Keratinocyte (primary cell): Measurements from ENCODE around the gene ELMO3.

Experiments
- CTCF ChIP-seq, 3 experiments: IDR thresholded peaks in 1 of 3; conservative IDR thresholded peaks in 1 of 3; optimal IDR thresholded peaks in 1 of 3; 2 replicates in 2 of 3; 3 replicates in 1 of 3; pipeline versions ENCODE3 to v1.5.1; 2011; ENCODE audit warnings: low read length in 3 of 3, mild to moderate bottlenecking in 3 of 3, moderate library complexity in 2 of 3, control low read depth in 1 of 3, inconsistent platforms in 1 of 3; ENCODE audit not compliant: insufficient read depth in 2 of 3; ENCODE audit errors: extremely low read depth in 1 of 3
- EZH2 ChIP-seq: IDR thresholded peaks from one replicate; pipeline ENCODE4 v1.6.1; 2012; ENCODE audit warnings: inconsistent platforms, mild to moderate bottlenecking, low read length, moderate library complexity

- TF ChIP-seq CTCF (optimal IDR thresholded peaks at IDR 0.05 in 1 of 3, IDR thresholded peaks at IDR 0.05 in 1 of 3, conservative IDR thresholded peaks at IDR 0.05 in 1 of 3; ENCODE audit: extremely low read depth in 1 of 3, insufficient read depth in 2 of 3, low read length in 3 of 3) (no peak), EZH2 (no peak)
Observed at GRCh38 chr16:67250045-67250327, 51.1 kb downstream of the ELMO3 start.
